Kidney (tissue), 14 donors: ENCODE data around the gene CENPB. TPM values are rescaled to one million over a fixed set of nuclear protein-coding genes. Genes with fewer than 3 reads are reported as not detected.
A peak's percentile ranks its signal among the peaks of the same experiment; 100 is the strongest.

Experiments
- DNase-seq, 5 donors: peaks; one replicate each; pipeline ENCODE4 v3.0.0-alpha.2; 2013 to 2020
- FAIRE-seq: peaks from 2 replicates; lab custom pipeline; 2012; peaks lifted over from hg19 to GRCh38; lab: Jason Lieb, UNC
- H3K27ac ChIP-seq, 2 donors: one replicate each; pipeline ENCODE4 v1.7.0; 2013; ENCODE audit warnings: low read depth in 2 of 2, low read length in 2 of 2, inconsistent platforms in 1 of 2
- H3K27me3 ChIP-seq: one replicate; pipeline ENCODE4 v1.7.1; 2013; ENCODE audit warnings: low read length, inconsistent platforms; ENCODE audit not compliant: control insufficient read depth, insufficient read depth
- H3K36me3 ChIP-seq, 3 donors: one replicate each; pipeline versions ENCODE4 v1.7.0 to v1.7.1; 2013; ENCODE audit warnings: low read length in 3 of 3, control low read depth in 1 of 3, inconsistent platforms in 1 of 3; ENCODE audit not compliant: insufficient read depth in 3 of 3, control insufficient read depth in 2 of 3
- H3K4me1 ChIP-seq, 3 donors: one replicate each; pipeline versions ENCODE4 v1.7.0 to v1.7.1; 2013; ENCODE audit warnings: low read length in 3 of 3, inconsistent platforms in 1 of 3, low read depth in 1 of 3; ENCODE audit not compliant: control insufficient read depth in 2 of 3, insufficient read depth in 2 of 3
- H3K4me3 ChIP-seq, 3 donors: one replicate each; pipeline versions ENCODE4 v1.7.0 to v1.8.1; 2013; ENCODE audit warnings: low read length in 3 of 3, control low read depth in 1 of 3, inconsistent platforms in 1 of 3
- H3K9ac ChIP-seq, 3 donors: one replicate each; pipeline versions ENCODE4 v1.7.0 to v1.7.1; 2013; ENCODE audit warnings: low read length in 3 of 3, control low read depth in 1 of 3, inconsistent platforms in 1 of 3
- H3K9me3 ChIP-seq, 3 donors: one replicate each; pipeline versions ENCODE4 v1.7.0 to v1.7.1; 2013; ENCODE audit warnings: low read length in 3 of 3, control low read depth in 1 of 3, inconsistent platforms in 1 of 3; ENCODE audit not compliant: control insufficient read depth in 2 of 3, insufficient read depth in 1 of 3
- intact Hi-C: fragments of 100-400 bp; cut with DNase I; formaldehyde crosslinking; loops from one replicate; pipeline ENCODE4 v1.11.1; 2022
- polyA plus RNA-seq: library from polyadenylated mRNA; stranded (reverse); fragments of 350-450 nt; fragmentation: Illumina TruSeq; extraction: RNeasy Lipid Tissue Mini Kit (QIAGEN cat#74804); gene quantifications from one replicate; pipeline ENCODE4 v1.2.3, GENCODE V29; 2014; ENCODE audit warnings: low read depth, low replicate concordance; ENCODE audit not compliant: insufficient read depth
- total RNA-seq: library from RNA; stranded (reverse); fragmentation: NEBNext Ultra II Directional; extraction: Animal tissue kit (Norgen Biotek cat#: 25700); gene quantifications from one replicate; pipeline ENCODE4 v1.2.1, GENCODE V29; 2021
- TF ChIP-seq, protein P1 (sequence below): IDR thresholded peaks from 3 replicates; pipeline ENCODE4 v1.5.1; 2012; ENCODE audit warnings: mild to moderate bottlenecking, moderate library complexity, borderline replicate concordance; ENCODE audit not compliant: insufficient read depth; ENCODE audit errors: extremely low read depth
- donor health status: control.
- donor health status: control.
- donor health status: control.
- donor health status: control.
- donor health status: control.
- donor health status: DM: yes; HTN: yes; CAD: no.
- donor health status: Normal renal cell carcinoma (clear cell type).

CENPB gene
- total and polyA plus RNA-seq, 2 donors from 2014 or later = 56.2 to 99.8 TPM

DNA sequence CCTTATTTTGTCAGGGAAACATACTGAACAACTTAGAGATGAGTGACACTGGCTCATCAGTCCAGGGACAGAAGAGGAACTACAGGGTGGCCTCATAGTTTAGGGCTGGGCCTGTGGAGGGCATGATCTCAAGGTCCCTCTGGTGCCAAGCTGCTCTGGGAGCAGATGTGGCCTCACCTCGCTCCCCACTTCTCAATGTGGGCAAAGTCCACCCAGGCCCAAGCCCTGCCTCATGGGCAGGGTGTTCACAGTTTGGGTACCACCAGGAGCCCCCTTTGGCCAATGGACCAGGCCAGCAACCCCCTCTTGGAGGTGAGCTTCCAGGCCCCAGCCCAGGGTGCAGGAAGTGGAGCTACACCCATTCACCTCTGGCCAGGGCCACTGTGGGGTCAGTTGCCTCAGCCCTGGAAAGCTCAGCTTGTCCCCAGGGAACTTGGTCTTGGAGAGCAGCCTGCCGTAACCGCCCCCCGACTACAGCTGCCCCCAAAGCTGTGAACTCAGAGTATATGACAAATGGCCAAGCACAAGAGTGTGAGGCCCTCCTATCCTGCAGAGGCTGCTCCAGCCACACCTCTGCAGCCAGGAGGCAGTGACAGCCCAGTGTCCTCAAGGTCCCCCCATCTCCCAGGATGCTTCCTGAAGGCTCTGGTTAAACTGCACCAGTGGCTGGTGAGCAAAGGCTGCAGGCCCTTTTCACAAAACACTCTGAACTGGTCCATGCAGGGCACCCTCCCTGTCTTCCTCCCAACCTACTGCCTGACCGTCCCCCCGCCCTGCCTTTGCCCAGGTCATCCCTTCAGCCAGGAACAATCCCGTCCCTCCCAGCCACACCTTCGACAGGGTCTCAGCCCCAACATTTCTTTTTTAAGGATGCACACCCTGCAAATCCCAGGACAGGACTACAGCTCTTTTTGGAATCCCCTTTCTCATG, 22.6 kb downstream of the CENPB start:
- H3K27ac ChIP-seq = no peak overlapping the region
- no peak overlapping the region for H3K9ac ChIP-seq
- H3K9me3 ChIP-seq = no peaks in the 10 kb centered on the region
- no peaks in the 10 kb centered on the region for H3K27me3 ChIP-seq
- TF ChIP-seq, protein P1, sequence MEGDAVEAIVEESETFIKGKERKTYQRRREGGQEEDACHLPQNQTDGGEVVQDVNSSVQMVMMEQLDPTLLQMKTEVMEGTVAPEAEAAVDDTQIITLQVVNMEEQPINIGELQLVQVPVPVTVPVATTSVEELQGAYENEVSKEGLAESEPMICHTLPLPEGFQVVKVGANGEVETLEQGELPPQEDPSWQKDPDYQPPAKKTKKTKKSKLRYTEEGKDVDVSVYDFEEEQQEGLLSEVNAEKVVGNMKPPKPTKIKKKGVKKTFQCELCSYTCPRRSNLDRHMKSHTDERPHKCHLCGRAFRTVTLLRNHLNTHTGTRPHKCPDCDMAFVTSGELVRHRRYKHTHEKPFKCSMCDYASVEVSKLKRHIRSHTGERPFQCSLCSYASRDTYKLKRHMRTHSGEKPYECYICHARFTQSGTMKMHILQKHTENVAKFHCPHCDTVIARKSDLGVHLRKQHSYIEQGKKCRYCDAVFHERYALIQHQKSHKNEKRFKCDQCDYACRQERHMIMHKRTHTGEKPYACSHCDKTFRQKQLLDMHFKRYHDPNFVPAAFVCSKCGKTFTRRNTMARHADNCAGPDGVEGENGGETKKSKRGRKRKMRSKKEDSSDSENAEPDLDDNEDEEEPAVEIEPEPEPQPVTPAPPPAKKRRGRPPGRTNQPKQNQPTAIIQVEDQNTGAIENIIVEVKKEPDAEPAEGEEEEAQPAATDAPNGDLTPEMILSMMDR = no peak
- intact Hi-C loops = no loop called here
- no peak overlapping the region for H3K4me3 ChIP-seq
- FAIRE-seq (no peak), DNase-seq (peak in 1 of 5 donors; percentile 57)
- H3K4me1 ChIP-seq = peaks cover 0 to 14% (median 4%) of the 10 kb centered on the region in 3 donors
- no peaks in the 10 kb centered on the region for H3K36me3 ChIP-seq

DNA sequence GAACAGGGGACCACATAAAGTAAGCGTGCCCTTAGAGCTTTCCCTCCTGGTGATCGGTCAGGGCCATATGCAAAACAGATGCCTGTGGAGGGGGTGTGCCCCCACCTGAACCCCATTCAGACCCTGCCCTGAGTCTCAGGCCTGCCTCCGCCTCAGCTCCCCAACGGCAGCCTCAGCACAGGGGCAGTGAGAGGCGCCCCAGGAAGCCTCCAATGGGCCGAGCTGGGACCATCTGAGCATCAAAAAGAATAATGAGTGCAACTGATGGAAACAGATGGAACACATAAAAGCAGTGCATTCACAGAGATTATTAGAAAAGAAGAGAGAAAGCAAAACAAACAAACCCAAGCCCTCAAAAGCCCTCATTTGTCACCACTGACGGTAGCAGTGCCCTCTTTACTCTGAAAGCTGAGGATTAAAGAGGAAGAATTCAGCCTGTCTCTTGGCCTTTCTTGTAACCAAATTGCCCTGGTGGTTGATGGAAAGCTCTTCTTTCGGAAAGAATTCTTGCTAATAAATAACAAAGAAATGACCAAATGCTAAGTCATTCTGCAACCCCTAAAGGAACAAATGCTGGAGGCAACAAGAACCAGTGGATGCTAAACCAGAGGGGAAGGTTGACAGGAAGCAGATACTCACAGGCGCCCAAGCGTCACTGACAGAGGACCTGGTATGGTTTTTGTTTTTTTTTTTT, 25.7 kb downstream of the CENPB start:
- Histone ChIP-seq H3K36me3 (peaks cover 0 to 4% (median 0%) of the 10 kb centered on the region in 3 donors), H3K4me1 (peaks cover 0 to 4% (median 0%) of the 10 kb centered on the region in 3 donors), H3K4me3 (no peak overlapping the region), H3K9me3 (no peaks in the 10 kb centered on the region), H3K9ac (no peak overlapping the region), H3K27me3 (no peaks in the 10 kb centered on the region), H3K27ac (no peak overlapping the region)
- TF ChIP-seq, protein P1 = no peak
- no peak for FAIRE-seq
- intact Hi-C loops = no loop called here
- peak in 3 of 5 donors; percentile 44 to 84 (median 50) for DNase-seq

DNA sequence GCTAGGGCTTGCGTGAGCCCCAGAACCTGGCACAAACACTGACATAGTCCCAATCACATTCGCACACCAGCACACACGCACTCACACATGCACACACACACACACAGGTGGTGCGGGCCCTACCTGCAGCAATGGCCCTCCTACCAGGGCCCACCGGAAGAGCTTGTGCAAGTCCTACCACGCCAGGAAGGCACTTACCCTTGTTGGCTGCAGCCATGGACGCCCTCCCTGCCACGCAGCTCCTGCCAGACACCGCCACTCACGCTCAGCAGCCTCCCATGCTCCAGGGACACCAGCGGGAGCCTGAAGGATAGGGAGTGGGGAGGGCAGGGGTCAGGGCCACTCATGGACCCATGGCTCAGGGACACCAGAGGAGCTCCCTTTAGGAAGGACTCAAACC, 26.7 kb downstream of the CENPB start:
- Histone ChIP-seq H3K27me3 (no peaks in the 10 kb centered on the region), H3K4me1 (peaks cover 0 to 4% (median 0%) of the 10 kb centered on the region in 3 donors), H3K4me3 (no peak overlapping the region), H3K9me3 (no peaks in the 10 kb centered on the region), H3K36me3 (peaks cover 0 to 4% (median 0%) of the 10 kb centered on the region in 3 donors), H3K9ac (no peak overlapping the region), H3K27ac (no peak overlapping the region)
- DNase-seq (no peak), FAIRE-seq (no peak)
- intact Hi-C loops = no loop called here
- TF ChIP-seq, protein P1 = no peak
